ENCODE measurements around the gene ANKRD55.

- TF ChIP-seq, protein P1, sequence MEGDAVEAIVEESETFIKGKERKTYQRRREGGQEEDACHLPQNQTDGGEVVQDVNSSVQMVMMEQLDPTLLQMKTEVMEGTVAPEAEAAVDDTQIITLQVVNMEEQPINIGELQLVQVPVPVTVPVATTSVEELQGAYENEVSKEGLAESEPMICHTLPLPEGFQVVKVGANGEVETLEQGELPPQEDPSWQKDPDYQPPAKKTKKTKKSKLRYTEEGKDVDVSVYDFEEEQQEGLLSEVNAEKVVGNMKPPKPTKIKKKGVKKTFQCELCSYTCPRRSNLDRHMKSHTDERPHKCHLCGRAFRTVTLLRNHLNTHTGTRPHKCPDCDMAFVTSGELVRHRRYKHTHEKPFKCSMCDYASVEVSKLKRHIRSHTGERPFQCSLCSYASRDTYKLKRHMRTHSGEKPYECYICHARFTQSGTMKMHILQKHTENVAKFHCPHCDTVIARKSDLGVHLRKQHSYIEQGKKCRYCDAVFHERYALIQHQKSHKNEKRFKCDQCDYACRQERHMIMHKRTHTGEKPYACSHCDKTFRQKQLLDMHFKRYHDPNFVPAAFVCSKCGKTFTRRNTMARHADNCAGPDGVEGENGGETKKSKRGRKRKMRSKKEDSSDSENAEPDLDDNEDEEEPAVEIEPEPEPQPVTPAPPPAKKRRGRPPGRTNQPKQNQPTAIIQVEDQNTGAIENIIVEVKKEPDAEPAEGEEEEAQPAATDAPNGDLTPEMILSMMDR (IDR thresholded peaks at IDR 0.05): no peak
- TF ChIP-seq POLR2AphosphoS5 (IDR thresholded peaks at IDR 0.05) (no peak), POLR2A (IDR thresholded peaks at IDR 0.05) (no peak)
These were observed 66.3 kb downstream of the ANKRD55 start for GRCh38 chr5:56166671-56167385.

Measured in transverse colon (tissue), 4 donors.